ENCODE data around the gene UBXN4.

The UBXN4 gene

GRCh38 chr2:135796606-135797005 lies 55.0 kb downstream of the UBXN4 start:
- H3K4me3 ChIP-seq (ENCODE audit: low read depth, low read length), result no peak overlapping the region
- TF ChIP-seq CTCF (IDR thresholded peaks at IDR 0.05; ENCODE audit: low read depth, low read length), result no peak

DNA sequence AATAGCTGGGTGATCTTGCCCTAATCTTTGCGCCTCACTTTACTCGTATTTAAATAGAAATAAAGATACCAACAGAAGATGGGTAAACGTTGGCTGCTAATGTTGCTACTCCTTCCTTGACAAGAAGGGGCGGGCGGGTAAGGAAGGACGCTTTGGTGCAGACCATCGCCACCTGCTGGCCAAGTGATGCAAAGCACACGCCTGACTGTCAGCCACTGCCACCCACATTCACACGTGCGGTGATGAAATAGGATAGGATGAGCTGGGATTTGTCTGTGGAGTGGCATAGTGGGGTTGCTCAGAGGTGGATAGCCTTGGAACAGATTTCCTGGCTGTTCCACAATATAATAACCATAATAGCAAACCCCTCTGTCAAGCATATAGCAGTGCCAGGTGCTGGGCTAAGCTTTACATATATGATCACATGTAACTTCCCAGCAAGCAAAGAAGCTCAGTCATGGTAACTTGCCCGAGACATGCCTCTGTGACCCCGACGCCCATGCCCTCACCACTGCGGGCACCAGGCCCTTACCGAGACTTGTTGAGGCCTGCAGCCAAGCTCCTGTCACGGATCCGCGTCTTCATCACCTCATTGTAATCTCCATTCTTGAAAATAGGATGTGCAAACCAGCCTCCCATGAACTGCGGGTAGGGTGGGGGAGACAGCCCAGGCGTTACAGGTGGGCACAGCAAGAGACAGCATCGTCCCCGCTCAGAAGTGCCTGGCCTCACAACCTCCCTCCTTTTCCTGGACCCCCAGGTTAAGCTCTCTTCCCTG lies 56.0 kb downstream of the UBXN4 start:
- H3K4me3 ChIP-seq (ENCODE audit: low read depth, low read length), result no peak overlapping the region
- TF ChIP-seq CTCF (IDR thresholded peaks at IDR 0.05; ENCODE audit: low read depth, low read length), result peak; percentile 95

GRCh38 chr2:135798275-135798705 lies 56.6 kb downstream of the UBXN4 start:
- no peak overlapping the region for H3K4me3 ChIP-seq (ENCODE audit: low read depth, low read length)
- no peak for TF ChIP-seq CTCF (IDR thresholded peaks at IDR 0.05; ENCODE audit: low read depth, low read length)

DNA sequence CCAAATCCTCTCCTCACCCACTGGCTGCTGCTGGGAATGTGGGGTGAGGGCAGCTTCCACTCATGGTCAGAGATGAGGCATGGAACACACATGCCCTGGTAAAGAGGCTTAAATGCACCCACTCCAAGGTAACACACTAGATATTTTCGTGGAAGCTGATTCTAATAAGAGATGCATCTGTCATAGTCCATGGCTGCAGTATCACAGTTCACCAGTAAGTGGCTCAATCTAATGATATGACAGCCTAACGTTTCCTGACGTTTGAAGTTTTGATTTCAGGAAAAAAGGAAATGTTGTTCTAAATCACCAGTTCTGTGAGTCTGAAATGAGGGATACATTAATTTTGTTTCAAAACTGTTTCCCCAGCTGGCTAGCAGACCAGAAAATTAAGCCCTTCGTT lies 57.1 kb downstream of the UBXN4 start:
- no peak for TF ChIP-seq CTCF (IDR thresholded peaks at IDR 0.05; ENCODE audit: low read depth, low read length)
- no peak overlapping the region for H3K4me3 ChIP-seq (ENCODE audit: low read depth, low read length)

GRCh38 chr2:135799738-135800137 lies 58.1 kb downstream of the UBXN4 start:
- TF ChIP-seq CTCF (IDR thresholded peaks at IDR 0.05; ENCODE audit: low read depth, low read length), result no peak
- H3K4me3 ChIP-seq (ENCODE audit: low read depth, low read length), result no peak overlapping the region

- no peak for TF ChIP-seq CTCF (IDR thresholded peaks at IDR 0.05; ENCODE audit: low read depth, low read length)
- H3K4me3 ChIP-seq (ENCODE audit: low read depth, low read length), result no peak overlapping the region
Measured at GRCh38 chr2:135800513-135801460, 59.1 kb downstream of the UBXN4 start.

- TF ChIP-seq CTCF (IDR thresholded peaks at IDR 0.05; ENCODE audit: low read depth, low read length), result no peak
Measured at GRCh38 chr2:135802350-135802749, 60.7 kb downstream of the UBXN4 start.

More at GRCh38 chr2:135802350-135802749, 60.7 kb downstream of the UBXN4 start:
- H3K4me3 ChIP-seq (ENCODE audit: low read depth, low read length), result no peak overlapping the region

Data from WI38 (cell line).